ENCODE results near the gene DCC. TPM values are rescaled to one million over a fixed set of nuclear protein-coding genes. Genes with fewer than 3 reads are reported as not detected.
A peak's percentile ranks its signal among the peaks of the same experiment; 100 is the strongest.

DCC gene
- total RNA-seq, 1 experiment from 2014 or later: 1.0 TPM

DNA sequence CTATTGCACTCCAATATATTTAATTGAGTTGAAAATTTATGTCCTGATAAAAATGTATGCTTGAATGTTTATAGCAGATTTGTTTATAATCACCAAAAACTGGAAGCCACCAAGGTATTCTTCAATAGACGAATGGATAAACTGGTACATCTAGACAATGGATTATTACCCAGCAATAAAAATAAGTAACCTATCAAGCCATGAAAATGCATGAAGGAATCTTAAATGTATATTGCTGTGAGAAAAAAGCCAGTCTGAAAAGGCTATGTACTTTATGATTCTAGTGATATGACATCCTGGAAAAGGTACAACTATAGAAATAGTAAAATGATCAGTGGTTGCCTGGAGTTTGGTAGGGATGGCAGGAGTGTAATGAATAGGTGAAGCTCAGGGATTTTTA, 580.7 kb downstream of the DCC start:
- DNase-seq (ENCODE audit: low spot score): no peak

DNA sequence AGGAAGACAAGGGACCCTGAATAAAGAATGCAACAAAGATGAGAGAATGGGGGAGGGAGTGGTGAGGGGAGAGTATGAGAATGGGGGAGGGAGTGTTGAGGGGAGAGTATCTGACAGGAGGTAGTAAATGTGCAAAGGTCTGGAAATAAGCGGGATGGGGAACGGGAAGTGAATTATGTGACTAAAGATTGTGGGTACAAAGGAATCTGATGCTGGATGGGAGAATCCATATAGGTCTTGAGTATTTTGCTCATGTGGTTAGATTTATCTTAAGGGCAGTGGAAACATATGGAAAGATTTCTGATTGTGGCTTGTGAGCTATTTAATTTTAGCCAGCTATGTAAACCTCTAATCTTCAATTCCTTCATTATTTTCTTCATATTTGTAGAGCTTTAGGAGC, 593.4 kb downstream of the DCC start:
- DNase-seq (ENCODE audit: low spot score): peak; percentile 9

DNA sequence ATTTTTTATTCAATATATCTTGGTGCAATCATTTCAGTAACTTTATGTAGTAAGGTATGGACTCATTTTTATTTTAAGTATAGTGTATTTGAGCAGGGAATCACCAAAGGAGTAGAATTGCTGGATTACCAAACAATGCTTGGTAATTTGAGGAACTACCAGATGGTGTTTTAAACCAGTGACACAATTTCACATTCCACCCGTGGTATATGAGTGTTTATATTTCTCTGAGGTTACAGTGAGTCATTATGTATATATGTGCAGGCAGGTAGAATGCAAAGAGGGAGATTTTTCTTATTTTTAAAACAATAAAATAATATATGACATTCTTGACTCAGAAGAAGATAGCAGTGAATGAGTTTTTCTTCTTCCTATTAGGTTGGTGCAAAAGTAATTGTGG, 596.9 kb downstream of the DCC start:
- peak; percentile 74 for DNase-seq (ENCODE audit: low spot score)

DNA sequence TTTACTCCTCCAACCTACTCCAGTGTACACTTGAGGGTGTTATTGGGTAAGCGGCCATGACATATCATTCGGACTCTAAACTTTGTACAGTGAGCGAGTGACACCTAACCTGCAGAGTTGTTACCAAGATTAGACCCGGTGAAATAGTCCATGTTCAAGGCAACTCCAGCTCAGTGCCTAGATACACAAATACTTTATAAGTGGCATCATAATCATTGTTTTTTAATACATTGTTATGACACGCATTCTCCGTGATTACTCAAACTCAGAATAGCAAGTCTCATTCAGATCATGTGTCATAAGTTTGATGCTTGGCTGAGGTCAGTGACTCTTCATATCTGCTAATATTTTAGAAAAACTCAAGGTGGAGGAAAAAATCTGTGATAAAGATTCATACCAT, 597.8 kb downstream of the DCC start:
- no peak for DNase-seq (ENCODE audit: low spot score)

DNA sequence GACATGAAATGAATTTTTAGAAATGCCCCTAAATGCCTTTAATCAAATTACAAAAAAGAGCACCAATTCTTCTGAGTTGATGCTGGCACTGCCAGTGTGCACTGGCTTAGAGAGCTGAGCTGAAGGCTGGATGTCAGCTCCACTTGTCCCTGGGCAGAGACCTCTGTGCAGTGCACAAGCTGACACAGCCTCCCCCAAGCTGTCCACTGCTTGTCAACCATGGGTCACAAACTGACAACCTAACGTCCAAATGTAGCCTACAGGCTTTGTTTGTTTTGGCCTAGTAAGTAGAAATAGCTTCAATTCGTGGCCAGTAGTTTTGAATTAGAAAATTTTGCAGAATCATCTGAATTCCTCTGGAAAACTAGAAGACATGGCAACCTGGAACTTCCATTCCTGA, 605.6 kb downstream of the DCC start:
- no peak for DNase-seq (ENCODE audit: low spot score)

DNA sequence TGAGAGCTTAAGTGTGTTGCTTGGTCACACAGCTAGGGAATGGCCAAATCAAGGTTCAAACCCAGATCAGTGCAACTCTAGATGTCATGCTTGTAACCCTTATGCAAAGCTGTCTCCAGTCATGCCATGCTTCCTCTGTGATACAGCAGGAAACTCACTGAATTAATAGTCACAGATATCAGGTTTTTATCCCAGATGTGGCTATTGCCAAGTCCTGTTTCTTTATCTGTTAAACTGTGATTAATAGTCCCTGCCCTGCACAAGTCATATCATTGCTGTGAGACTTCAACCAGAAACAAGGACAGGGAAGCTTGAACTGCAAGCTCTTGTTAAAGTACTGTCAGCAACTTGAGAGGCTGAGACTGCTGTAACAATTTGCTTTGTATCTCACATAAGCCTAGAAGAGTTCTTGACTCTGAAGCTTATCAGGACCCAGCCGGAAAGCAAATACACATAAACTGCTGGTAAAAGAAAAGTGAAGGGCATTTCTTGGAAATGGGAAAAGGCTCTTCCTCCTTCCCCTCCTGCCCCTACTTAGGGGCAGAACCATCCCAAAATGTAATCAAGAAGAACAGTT, 609.0 kb downstream of the DCC start:
- no peak for DNase-seq (ENCODE audit: low spot score)

DNA sequence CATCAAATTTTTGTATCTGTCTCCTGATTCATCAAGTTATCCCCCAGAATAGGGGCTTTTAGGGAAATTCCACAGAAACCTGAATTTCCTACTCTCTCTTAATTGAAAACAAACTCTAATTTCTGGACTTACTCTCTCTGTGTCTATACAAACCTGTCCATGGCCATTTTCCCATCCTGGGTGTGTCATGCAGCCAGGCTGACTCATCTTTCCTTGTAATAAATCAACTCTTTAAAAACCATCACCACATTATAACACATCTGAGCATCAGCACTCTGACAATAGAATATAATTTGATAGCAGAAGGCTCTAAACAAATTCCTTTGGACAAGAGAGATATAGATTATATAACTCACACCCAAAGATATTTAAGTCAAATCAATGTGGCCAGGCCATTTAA, 610.2 kb downstream of the DCC start:
- DNase-seq (ENCODE audit: low spot score): no peak

DNA sequence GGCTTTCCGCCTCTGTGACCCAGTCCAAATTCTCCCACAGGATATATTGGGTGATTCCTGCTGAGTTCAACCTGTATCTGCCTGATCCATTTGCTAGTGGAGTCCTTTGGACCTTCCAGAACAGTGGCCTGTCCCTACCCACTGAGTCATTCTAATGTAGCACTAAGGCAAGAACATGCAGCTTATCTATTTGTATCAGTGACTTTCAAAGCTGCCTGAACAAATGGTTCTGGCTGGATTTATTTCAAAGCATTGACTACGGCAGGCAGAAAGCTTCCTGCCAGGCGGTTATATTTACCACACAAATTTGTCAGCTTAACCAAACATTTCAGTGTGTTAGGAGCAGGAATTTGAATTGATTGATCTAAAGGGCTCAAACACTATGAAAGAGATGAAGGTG, 613.4 kb downstream of the DCC start:
- DNase-seq (ENCODE audit: low spot score): no peak

DNA sequence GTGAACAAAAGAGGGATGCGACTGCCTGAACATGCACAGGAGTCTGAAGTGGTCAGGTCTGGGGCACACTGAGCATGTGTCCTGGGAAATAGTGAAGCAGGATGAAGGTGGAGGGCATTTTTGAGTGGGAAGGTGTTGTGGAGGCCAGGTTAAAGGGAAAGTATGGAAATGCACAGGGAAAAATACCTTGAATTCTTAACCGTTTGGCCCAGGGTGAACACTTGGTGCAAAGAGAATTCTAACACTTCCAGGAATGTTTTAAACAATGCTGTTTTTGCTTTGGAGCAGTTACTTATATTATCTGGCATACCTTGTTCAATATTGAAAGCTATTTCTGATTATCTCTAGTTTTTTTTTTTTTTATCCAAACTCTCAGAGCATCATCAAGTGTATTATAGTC, 623.5 kb downstream of the DCC start:
- no peak for DNase-seq (ENCODE audit: low spot score)

DNA sequence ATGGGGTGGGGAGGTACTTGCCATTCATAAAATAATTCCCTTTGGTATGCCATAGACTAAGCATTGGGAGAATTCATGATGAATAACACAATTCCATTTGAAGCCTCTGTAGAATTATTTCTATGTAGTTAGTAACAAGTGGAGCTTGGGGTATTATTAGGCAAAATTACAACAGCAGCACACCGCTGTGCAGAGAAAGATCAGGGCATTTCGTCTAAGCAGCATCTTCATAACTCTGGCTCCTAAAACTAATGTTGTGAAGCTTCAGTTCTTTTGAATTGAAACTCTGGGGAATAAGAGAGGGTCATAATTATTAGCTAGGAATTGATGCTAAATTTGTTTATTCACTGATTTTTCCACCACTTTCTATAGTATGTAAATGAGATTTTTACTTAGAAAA, 630.7 kb downstream of the DCC start:
- DNase-seq (ENCODE audit: low spot score): no peak

DNA sequence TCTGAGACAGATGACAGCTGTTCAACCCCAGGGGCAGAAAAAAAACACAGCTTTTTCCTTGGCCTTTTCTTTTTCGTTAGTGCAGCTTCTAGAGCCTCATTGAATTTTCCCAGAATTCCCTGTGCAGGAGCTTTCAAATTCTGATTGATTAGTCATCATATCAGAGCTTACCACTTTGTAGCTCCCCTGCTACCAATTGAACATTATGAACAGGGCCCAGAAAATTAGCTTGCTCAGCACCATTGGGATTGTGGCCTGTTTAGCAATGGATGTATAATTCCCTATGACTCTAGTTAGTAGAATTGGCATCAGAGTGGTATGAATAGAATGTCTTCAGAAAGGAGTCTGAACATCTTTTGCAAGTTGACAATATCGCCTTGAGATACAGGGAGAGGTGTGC, 631.1 kb downstream of the DCC start:
- DNase-seq (ENCODE audit: low spot score): no peak

DNA sequence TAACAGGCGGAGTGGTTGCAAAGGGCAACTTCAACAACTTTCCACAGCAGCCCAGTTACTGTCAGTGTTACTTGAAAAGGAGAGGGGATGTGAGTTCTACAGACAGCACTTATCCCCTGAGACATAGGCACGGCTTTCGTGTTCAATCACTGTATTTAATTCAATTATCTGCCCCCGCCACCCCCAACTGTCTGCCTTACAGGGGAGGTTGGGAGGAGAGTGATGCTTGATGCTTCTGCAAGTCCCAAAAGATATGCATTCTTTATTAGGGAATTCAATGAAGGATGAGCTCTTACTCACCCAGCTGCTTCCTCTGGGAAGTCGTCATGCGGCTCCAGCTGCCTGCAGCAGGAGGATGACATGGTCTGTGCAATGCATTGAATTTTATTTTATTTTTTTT, 639.9 kb downstream of the DCC start:
- no peak for DNase-seq (ENCODE audit: low spot score)

DNA sequence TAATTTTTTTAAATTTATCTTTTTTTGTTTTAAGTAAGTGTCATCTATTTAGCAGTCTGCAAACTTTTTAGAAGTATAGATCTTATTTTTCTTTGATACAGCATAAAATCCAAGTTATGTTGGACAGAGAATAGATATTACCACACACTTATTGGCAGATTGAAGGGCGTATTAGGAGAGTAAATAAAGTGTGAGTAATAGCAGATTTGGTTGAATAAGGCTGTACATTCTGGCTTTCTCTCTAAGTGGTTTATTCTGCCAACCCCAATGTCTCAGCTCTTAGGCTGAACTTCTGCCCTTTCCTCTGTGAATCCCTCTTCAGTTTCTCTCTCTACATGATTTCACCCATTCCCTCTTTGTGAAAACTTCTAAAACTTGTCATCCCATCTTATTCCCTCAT, 651.2 kb downstream of the DCC start:
- no peak for DNase-seq (ENCODE audit: low spot score)

DNA sequence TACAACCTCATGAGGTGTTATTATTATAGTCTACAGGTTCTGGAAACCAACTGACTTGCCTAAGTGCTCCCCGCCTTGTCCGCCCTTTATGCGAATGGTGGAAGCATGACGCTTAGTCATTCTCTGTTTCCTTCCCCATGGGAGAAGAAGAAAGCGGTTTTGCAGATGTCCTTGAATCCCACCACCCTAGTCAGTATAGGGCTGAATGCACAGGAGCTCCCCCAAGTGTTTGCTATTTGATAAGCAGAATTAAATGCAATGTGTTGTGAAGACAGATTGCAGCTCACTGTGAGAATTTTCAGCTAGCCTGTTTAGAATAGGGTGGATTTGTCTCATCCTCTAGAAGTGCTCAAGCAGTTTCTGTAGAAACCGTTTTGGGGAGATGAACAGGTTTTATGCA, 652.0 kb downstream of the DCC start:
- DNase-seq (ENCODE audit: low spot score): peak; percentile 16

DNA sequence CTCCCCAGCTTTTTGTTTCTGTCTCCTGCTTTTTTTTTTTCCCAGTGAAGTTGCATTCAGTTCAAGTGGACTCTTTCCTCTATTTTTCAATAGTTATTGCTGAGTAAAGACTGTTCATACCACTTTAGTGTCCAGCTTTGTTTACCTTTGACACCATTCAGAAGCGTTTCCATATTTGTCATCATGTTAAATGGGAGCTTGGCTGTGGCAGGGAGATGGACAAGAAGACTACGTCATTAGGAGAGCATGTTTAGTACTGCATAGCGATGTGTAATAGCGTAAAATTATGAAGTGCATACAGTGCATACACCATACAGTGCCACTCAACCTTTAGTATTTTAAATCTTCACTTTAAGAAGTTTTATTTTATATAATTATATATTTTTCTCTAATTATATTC, 655.9 kb downstream of the DCC start:
- DNase-seq (ENCODE audit: low spot score): no peak

DNA sequence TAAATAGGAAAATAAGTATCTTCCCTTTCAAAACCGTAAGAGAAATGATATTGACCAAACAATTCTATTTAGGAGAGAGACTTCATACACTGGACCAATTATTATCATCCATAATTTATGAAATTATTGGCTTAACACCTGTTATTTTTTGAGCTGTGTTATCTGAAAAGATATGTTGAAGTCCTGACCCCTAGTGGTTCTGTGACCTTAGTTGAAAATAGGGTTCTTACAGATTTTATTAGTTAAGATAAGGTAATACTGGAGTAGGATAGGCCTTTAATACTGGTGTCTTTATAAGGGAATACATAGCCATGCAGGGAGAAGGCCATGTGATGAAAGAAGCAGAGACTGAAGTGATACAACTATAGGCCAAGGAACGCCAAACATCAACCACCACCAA, 659.6 kb downstream of the DCC start:
- DNase-seq (ENCODE audit: low spot score): no peak

DNA sequence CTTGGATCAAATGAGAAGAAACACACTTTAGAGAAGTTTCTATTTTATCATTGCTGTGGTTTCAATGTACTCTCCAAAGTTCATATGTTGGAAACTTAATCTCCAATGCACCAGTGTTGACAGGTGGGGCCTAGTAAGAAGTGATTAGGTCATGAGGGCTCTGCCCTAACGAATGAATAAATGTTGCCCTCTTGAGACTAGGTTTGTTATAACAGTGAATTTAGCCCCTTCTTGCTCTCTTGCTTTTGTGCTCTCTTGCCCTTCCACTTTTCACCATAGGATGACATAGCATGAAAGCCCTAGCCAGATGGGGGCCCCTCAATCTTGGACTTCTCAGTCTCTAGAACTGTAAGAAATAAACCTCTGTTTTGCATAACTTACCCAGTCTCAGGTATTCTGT, 664.8 kb downstream of the DCC start:
- DNase-seq (ENCODE audit: low spot score): peak; percentile 14

DNA sequence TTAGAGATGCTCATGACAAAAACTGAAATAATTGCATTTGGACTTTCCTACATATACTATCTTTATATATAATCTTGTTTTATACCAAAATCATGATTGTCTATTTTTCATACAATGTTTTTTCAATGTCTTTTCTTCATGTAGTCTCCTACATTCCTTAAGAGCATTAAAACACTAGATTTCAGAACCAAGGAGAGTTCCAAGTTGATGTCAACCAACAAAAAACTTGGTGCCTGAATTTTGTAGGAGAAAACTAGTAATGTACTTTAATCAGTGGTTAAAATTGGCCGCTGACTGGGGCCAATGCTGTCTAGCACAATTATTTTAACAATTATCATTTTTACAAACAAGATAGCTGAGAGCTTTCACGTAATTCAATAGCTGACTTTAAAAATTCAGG, 678.8 kb downstream of the DCC start:
- DNase-seq (ENCODE audit: low spot score): no peak

DNA sequence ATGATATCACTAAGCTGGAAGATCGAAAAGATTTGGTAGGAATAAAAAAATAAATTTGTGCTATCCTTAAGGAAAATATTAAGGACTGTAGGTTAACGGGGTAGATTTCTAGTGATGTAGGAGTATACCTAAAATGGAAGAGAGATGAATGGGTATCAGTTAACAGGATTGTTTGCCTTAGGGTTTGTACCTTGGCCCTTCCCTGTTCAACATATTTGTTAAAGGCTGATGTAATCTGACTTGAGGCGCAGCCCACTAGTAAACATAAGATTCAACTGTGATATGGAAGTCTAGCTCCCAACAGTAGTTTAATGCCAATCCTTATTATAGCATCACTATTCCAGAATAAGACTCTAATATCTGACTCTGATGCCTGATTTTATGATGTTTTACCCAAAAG, 685.2 kb downstream of the DCC start:
- DNase-seq (ENCODE audit: low spot score): no peak

DNA sequence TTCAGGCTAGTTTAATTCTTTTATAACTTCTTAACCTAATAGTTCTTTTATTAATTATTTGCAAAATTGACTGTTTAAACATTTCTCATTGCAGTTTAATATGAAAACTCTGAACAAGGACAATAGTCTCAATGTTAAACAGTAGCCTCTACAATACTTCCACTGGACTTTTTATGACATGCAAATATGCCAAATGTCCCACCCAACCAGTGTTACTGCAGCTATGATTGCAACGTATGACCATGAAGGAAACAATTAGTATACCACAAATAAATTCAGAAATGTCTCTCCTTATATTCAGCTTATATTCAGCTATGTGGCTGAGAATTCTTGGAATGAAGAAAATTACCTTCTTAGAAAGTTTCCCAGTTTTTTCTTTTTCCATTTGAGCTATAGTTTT, 688.6 kb downstream of the DCC start:
- no peak for DNase-seq (ENCODE audit: low spot score)

DNA sequence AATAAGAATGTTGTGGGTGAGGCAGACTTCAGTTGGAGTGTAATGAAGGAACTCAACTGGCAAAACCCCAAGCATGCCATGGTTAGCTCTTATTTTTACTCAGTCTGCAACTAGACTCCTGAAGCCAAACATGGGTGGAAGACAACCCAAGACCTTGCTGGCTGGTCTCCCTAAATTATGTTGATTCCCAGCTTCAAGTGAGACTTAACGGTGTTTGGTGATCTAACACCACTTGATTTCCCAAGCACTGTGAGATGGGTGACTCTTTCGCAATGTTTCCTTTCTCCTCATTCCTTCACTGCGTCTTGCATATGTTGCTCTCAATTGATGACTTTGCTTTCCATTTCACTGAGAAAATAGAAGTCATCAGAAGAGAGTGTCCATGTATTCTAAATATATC, 693.1 kb downstream of the DCC start:
- no peak for DNase-seq (ENCODE audit: low spot score)

DNA sequence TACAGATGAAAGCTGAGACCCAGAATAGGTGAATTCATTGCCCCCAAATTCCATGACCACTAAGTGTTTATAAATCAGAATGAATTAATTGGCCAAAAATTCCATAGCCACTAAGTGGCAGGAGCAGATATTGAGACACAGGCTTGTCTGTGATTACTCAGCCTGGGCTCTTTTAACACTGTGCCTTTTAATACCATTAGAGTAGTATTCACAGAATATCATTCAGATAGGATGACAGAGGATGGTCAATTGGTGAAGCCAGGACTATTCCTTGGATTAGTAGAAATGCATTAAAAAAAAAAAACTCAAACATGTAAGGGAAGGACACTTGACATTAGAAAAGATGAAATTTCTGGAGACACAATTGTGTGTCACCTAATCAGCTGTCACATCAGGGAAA, 698.6 kb downstream of the DCC start:
- no peak for DNase-seq (ENCODE audit: low spot score)

DNA sequence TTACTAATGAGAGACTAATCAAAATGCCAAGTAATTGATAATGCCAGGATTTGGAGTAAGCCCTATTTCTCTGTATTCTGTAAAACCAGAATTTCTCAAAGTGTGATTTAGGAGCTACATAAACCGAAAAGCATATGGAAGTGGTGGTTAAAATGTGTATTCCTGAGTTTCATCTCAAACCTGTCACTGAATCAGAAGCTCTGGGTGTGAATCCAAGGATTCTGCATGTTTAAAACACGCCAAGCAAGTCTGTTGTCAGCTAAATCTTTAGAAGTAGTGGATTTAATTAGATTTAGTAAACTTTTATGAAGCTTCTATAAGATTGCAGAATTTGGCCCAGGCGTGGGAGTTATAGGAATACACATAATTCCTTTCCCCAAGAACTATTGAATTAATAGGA, 700.3 kb downstream of the DCC start:
- no peak for DNase-seq (ENCODE audit: low spot score)

DNA sequence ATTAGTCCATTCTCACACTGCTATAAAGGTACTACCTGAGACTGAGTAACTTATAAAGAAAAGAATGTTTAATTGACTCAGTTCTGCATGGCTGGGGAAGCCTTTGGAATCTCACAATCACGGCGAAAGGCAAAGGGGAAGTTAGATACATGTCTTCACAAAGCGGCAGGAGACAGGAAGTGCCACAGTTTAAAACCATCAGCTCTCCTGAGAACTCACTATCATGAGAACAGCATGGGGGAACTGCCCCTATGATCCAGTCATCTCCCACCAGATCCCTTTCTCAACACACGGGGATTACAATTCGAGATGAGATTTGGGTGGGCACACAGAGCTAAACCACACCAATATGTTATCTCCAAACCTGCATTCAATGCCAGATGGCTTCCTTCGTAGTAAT, 716.1 kb downstream of the DCC start:
- DNase-seq (ENCODE audit: low spot score): no peak

DNA sequence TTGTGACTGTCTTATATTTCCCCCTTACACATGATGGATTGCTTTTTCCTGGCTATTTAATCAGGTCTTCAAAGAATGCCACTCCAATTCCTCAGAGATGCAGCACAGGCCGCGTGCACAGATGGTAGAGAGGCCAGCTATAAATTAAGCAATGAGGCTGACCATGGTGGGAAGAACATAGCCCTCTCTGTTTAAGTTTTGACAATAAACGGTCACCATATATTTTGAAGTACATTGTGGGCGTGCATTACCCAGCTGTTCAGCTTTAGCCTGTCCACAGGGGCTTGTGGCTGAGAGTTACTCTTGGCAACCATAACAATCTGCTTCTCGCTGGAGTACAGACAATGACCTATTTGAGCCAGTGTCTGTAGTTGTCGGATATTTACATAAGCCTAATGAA, 730.8 kb downstream of the DCC start:
- DNase-seq (ENCODE audit: low spot score): peak; percentile 6

All from H4 (cell line).